GM12864 (cell line): ENCODE results near the gene GREM1.

ENCODE experiments used
- DNase-seq: peaks from one replicate; pipeline ENCODE4 v3.0.0-alpha.2; 2011; ENCODE audit warnings: low read depth
- H3K4me3 ChIP-seq: 2 replicates; pipeline ENCODE4 v1.5.1; 2011; ENCODE audit warnings: mild to moderate bottlenecking, low read depth, low read length, control low read depth
- CTCF ChIP-seq: IDR thresholded peaks from 2 replicates; pipeline ENCODE4 v1.5.1; 2011; ENCODE audit warnings: low read depth, mild to moderate bottlenecking, moderate library complexity, low read length, control low read depth, inconsistent platforms; ENCODE audit errors: missing control alignments

The GREM1 gene

GRCh38 chr15:32757426-32757825, 39.6 kb downstream of the GREM1 start:
- no peak for DNase-seq
- no peak overlapping the region for H3K4me3 ChIP-seq

GRCh38 chr15:32763295-32763694, 45.5 kb downstream of the GREM1 start:
- H3K4me3 ChIP-seq: no peak overlapping the region
- TF ChIP-seq CTCF: no peak
- peak; percentile 19 for DNase-seq

More at GRCh38 chr15:32757426-32757825, 39.6 kb downstream of the GREM1 start:
- no peak for TF ChIP-seq CTCF

- DNase-seq: no peak
- TF ChIP-seq CTCF: no peak
- no peak overlapping the region for H3K4me3 ChIP-seq
Measured at GRCh38 chr15:32765236-32765635, 47.4 kb downstream of the GREM1 start.

GRCh38 chr15:32766101-32766500, 48.3 kb downstream of the GREM1 start:
- no peak for TF ChIP-seq CTCF
- no peak overlapping the region for H3K4me3 ChIP-seq
- DNase-seq: no peak

GRCh38 chr15:32767236-32767635, 49.4 kb downstream of the GREM1 start:
- no peak overlapping the region for H3K4me3 ChIP-seq
- DNase-seq: no peak
- TF ChIP-seq CTCF: no peak

GRCh38 chr15:32774022-32774421, 56.2 kb downstream of the GREM1 start:
- no peak for TF ChIP-seq CTCF
- no peak for DNase-seq
- H3K4me3 ChIP-seq: no peak overlapping the region

- TF ChIP-seq CTCF: no peak
- DNase-seq: no peak
- H3K4me3 ChIP-seq: no peak overlapping the region
Measured at GRCh38 chr15:32775103-32775502, 57.3 kb downstream of the GREM1 start.
